Parathyroid adenoma (tissue), 2 donors: ENCODE measurements around the gene CCDC200.
A peak's percentile ranks its signal among the peaks of the same experiment; 100 is the strongest.

Source experiments
- H2AFZ ChIP-seq: fragments of 300-600 bp; sonication (generic); one replicate; pipeline ENCODE4 v1.7.0; 2017; ENCODE audit warnings: antibody characterized with exemption, mild to moderate bottlenecking
- H3K27ac ChIP-seq: fragments of 300-600 bp; sonication (generic); one replicate; pipeline ENCODE4 v1.7.0; 2017
- H3K27me3 ChIP-seq: fragments of 300-600 bp; sonication (generic); one replicate; pipeline ENCODE4 v1.7.0; 2017; ENCODE audit warnings: low read length; ENCODE audit not compliant: control insufficient read depth, insufficient read depth
- H3K36me3 ChIP-seq: fragments of 300-600 bp; sonication (generic); one replicate; pipeline ENCODE4 v1.7.0; 2017; ENCODE audit warnings: low read length; ENCODE audit not compliant: control insufficient read depth, insufficient read depth
- H3K4me1 ChIP-seq: fragments of 300-600 bp; sonication (generic); one replicate; pipeline ENCODE4 v1.7.0; 2017; ENCODE audit warnings: control low read depth
- H3K4me2 ChIP-seq: fragments of 300-600 bp; sonication (generic); one replicate; pipeline ENCODE4 v1.7.0; 2017; ENCODE audit warnings: low read length
- H3K4me3 ChIP-seq: fragments of 300-600 bp; sonication (generic); one replicate; pipeline ENCODE4 v1.7.0; 2017; ENCODE audit warnings: low read depth, low read length
- H3K79me2 ChIP-seq: fragments of 300-600 bp; sonication (generic); one replicate; pipeline ENCODE4 v1.7.0; 2017; ENCODE audit warnings: control low read depth
- H3K9ac ChIP-seq: fragments of 300-600 bp; sonication (generic); one replicate; pipeline ENCODE4 v1.7.0; 2017; ENCODE audit warnings: mild to moderate bottlenecking
- H3K9me3 ChIP-seq: fragments of 300-600 bp; sonication (generic); one replicate; pipeline ENCODE4 v1.7.0; 2017; ENCODE audit warnings: low read length; ENCODE audit not compliant: control insufficient read depth
- TF ChIP-seq, protein P1 (sequence below): fragments of 300-600 bp; sonication (generic); IDR thresholded peaks from one replicate; pipeline ENCODE4 v1.7.0; 2017; ENCODE audit warnings: antibody characterized with exemption, mild to moderate bottlenecking
- donor health status: primary hyperparathyroidism.

The CCDC200 gene

DNA sequence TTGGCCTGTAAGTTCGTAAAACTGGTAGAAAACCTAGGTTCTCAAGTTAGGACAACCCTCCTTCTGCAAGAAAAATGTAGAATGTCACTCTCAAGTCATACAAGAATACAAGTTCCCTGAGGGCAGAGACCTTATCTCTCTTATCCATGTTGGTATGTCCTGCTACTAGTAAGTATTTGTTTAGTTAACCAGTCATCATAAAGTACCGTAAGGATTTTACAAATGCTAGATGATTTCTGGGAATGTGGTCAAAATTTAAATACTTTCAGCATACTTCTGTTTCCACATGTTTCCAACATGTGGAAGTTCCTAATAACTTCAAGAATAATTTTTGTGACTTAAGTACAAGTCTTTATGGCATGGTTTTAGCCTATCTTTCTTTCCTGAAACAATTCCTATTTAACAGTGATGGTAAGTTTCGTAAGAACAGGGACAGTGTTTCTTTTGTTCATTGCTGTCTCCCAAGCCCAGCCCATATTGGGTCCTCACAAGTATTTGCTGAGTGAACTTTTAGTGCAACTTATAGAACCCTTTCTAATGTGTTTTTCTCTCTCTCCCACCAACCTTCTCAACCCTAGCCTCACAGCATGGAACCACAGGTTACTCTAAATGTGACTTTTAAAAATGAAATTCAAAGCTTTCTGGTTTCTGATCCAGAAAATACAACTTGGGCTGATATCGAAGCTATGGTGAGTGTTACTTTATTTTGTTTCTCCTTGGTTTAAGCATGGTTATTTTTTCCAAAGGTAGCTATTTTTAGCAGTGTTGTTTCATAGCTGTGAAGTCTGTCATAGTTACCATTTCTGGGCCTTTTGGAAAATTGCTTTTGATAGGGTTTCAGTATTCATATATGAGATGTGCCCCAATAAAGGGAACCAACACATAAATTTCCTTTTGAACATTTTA lies 53.0 kb downstream of the CCDC200 start:
- TF ChIP-seq, protein P1, sequence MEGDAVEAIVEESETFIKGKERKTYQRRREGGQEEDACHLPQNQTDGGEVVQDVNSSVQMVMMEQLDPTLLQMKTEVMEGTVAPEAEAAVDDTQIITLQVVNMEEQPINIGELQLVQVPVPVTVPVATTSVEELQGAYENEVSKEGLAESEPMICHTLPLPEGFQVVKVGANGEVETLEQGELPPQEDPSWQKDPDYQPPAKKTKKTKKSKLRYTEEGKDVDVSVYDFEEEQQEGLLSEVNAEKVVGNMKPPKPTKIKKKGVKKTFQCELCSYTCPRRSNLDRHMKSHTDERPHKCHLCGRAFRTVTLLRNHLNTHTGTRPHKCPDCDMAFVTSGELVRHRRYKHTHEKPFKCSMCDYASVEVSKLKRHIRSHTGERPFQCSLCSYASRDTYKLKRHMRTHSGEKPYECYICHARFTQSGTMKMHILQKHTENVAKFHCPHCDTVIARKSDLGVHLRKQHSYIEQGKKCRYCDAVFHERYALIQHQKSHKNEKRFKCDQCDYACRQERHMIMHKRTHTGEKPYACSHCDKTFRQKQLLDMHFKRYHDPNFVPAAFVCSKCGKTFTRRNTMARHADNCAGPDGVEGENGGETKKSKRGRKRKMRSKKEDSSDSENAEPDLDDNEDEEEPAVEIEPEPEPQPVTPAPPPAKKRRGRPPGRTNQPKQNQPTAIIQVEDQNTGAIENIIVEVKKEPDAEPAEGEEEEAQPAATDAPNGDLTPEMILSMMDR, result no peak
- Histone ChIP-seq H3K9ac (no peak overlapping the region), H3K79me2 (peaks cover 56% of the 10 kb centered on the region), H2AFZ (no peak overlapping the region), H3K4me3 (no peak overlapping the region), H3K27me3 (no peaks in the 10 kb centered on the region), H3K4me2 (no peak overlapping the region), H3K4me1 (peaks cover 19% of the 10 kb centered on the region), H3K36me3 (no peaks in the 10 kb centered on the region), H3K27ac (no peak overlapping the region), H3K9me3 (no peaks in the 10 kb centered on the region)

DNA sequence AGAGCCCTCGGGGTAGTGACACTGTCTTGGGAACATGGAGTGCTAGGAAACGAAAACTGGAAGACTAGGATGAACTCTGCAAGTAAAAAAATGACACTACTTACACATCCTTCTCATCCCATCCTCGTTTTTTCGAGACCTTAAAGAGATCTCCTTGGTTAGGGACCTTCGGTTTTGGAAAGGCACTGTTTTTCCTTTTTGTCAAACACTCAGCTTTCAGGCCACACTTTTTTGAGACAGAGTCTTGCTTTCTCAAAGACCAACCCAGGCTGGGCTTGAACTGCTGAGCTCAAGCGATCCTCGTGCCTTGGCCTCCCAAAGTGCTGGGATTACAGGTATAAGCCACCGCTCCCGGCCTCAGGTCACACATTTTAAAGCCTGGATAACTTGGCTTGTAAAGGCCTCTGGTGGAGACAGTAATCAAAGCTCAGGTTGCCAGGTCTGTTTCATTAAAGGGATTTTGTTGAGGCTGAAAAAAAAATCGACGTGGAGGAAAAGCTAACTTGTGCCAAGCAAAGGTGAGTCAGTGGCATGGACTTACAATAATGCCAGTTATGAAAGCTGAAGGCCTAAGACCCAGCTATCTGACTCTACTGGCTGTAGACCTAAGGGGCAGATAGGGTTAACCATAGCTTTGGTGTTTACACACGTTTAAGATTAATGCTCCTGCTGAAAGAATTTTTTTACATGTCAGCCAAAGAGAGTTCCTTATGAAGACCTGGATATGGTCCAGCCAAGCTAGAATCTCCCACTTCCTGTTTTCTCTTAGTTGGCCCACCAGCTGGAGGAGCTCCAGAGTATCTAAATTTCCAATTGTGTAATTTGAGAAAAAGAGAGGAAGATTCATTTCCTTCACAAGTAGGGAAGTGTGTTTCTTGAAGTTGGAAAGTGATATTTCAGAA lies 56.6 kb downstream of the CCDC200 start:
- peaks cover 19% of the 10 kb centered on the region for H3K4me1 ChIP-seq
- H3K27me3 ChIP-seq, result no peaks in the 10 kb centered on the region
- H3K36me3 ChIP-seq, result no peaks in the 10 kb centered on the region
- peak overlapping the region; percentile 65 for H2AFZ ChIP-seq
- H3K79me2 ChIP-seq, result peaks cover 27% of the 10 kb centered on the region
- peak overlapping the region; percentile 93 for H3K4me2 ChIP-seq
- H3K9me3 ChIP-seq, result no peaks in the 10 kb centered on the region
- peak overlapping the region; percentile 94 for H3K4me3 ChIP-seq
- TF ChIP-seq, protein P1, result peak; percentile 29
- H3K9ac ChIP-seq, result peak overlapping the region; percentile 16
- H3K27ac ChIP-seq, result peak overlapping the region; percentile 87
